GM13977 (cell line): Measurements from ENCODE around the gene PHF10.

Source experiments
- DNase-seq: peaks from one replicate; pipeline ENCODE4 v3.0.0; 2012; ENCODE audit warnings: low spot score
- CTCF ChIP-seq: IDR thresholded peaks from 2 replicates; pipeline ENCODE4 v1.5.1; 2012; ENCODE audit warnings: mild to moderate bottlenecking, control low read depth; ENCODE audit not compliant: insufficient read depth; ENCODE audit errors: extremely low read depth, missing control alignments
- in situ Hi-C: fragments of 300-500 bp; cut with MboI; formaldehyde crosslinking; loops from one replicate; pipeline ENCODE4 v1.12.0; 2022; ENCODE audit warnings: low sequenced_read_pairs, low pct_unique_long_range_greater_than_20kb, mixed read lengths, inconsistent platforms; ENCODE audit not compliant: unreplicated experiment

Gene PHF10

GRCh38 chr6:169723200-169723909, 945 bp downstream of the PHF10 start:
- TF ChIP-seq CTCF: no peak
- DNase-seq: peak; percentile 70
- in situ Hi-C loops: no loop called here

- in situ Hi-C loops: no loop called here
- TF ChIP-seq CTCF: no peak
- peak; percentile 23 for DNase-seq
These were observed 1.7 kb downstream of the PHF10 start for GRCh38 chr6:169722362-169723199.

- in situ Hi-C loops: no loop called here
- TF ChIP-seq CTCF: no peak
- DNase-seq: no peak
These were observed 4.0 kb downstream of the PHF10 start for GRCh38 chr6:169720207-169720855.

- in situ Hi-C loops: no loop called here
- TF ChIP-seq CTCF: no peak
- no peak for DNase-seq
These were observed 5.2 kb downstream of the PHF10 start for GRCh38 chr6:169719117-169719516.

- DNase-seq: no peak
- TF ChIP-seq CTCF: no peak
- in situ Hi-C loops: no loop called here
These were observed 9.7 kb downstream of the PHF10 start for GRCh38 chr6:169714595-169714994.

GRCh38 chr6:169714178-169714577, 10.1 kb downstream of the PHF10 start:
- no peak for DNase-seq
- in situ Hi-C loops: no loop called here

More at GRCh38 chr6:169714178-169714577, 10.1 kb downstream of the PHF10 start:
- TF ChIP-seq CTCF: no peak
